Spleen (tissue), 7 donors: ENCODE measurements around the gene XRRA1.

Source experiments
- CTCF ChIP-seq, 11 experiments: fragments of 200-600 bp in 7 of 11; fragments of 450-650 bp in 4 of 11; sonication (generic) in 4 of 11; IDR thresholded peaks in 8 of 11; conservative IDR thresholded peaks in 3 of 11; 1 replicate in 7 of 11; 2 replicates in 4 of 11; pipeline versions ENCODE4 v1.4.0 to v1.8.0; 2016 to 2021; ENCODE audit warnings: antibody characterized with exemption in 11 of 11, inconsistent platforms in 4 of 11, mild to moderate bottlenecking in 1 of 11
- POLR2A ChIP-seq, 3 donors: fragments of 450-650 bp; IDR thresholded peaks; one replicate each; pipeline ENCODE4 v1.5.1; 2017; ENCODE audit warnings: antibody characterized with exemption in 3 of 3, mild to moderate bottlenecking in 1 of 3
- POLR2AphosphoS5 ChIP-seq, 3 donors: sonication (generic); formaldehyde crosslinking; IDR thresholded peaks; one replicate each; pipeline ENCODE4 v1.5.1; 2017; ENCODE audit warnings: antibody characterized with exemption in 3 of 3
- donor health status: DM: no; HTN: no; CAD: no; lungs with moderate emphysema.
- donor health status: DM: no; HTN: no; CAD: no.
- donor health status: DM: no; HTN: no; CAD: no.

GRCh38 chr11:74984730-74985129 is 35.8 kb upstream of the XRRA1 start:
- TF ChIP-seq CTCF (IDR thresholded peaks at IDR 0.05 in 8 of 11, conservative IDR thresholded peaks at IDR 0.05 in 3 of 11) = no peak
- no peak for TF ChIP-seq POLR2AphosphoS5 (IDR thresholded peaks at IDR 0.05)
- no peak for TF ChIP-seq POLR2A (IDR thresholded peaks at IDR 0.05)
